Endothelial cell of umbilical vein (primary cell): ENCODE data around the gene SLC44A3. TPM values are rescaled to one million over a fixed set of nuclear protein-coding genes. Genes with fewer than 3 reads are reported as not detected.

Experiments
- BruUV-seq: library from RNA; stranded (reverse); fragments of 400-500 nt; replicated peaks from 2 replicates; lab custom pipeline; 2021; lab: Mats Ljungman, UMichigan
- CTCF ChIA-PET: fragments of 300-600, 350-600 bp; sonication (Branson Sonifier 250); formaldehyde crosslinking; loops from one replicate; lab custom pipeline; 2021; ENCODE audit warnings: antibody characterized with exemption, inconsistent platforms; lab: Charles Lee
- POLR2A ChIA-PET: fragments of 300-600, 350-600 bp; sonication (Branson Sonifier 250); formaldehyde crosslinking; loops from one replicate; lab custom pipeline; 2021; ENCODE audit warnings: antibody characterized with exemption, inconsistent platforms; lab: Charles Lee
- DNase-seq: peaks from one replicate; pipeline ENCODE4 v3.0.0-alpha.2; 2011; ENCODE audit warnings: low read depth, low spot score
- FAIRE-seq: peaks from 2 replicates; lab custom pipeline; 2011; peaks lifted over from hg19 to GRCh38; lab: Jason Lieb, UNC
- H2AFZ ChIP-seq: 2 replicates; pipeline ENCODE4 v1.6.0; 2012; ENCODE audit warnings: low read depth, low read length, control low read depth, inconsistent platforms
- H3K27ac ChIP-seq: 2 replicates; pipeline ENCODE4 v1.5.1; 2011; ENCODE audit warnings: low read depth, mild to moderate bottlenecking, control low read depth, low read length, moderate library complexity; ENCODE audit not compliant: insufficient read depth
- H3K27me3 ChIP-seq, 2 experiments: 2 replicates each; pipeline versions ENCODE4 v1.6.0 to v1.6.1; 2011; ENCODE audit warnings: low read length in 2 of 2, mixed read lengths in 1 of 2; ENCODE audit not compliant: control insufficient read depth in 2 of 2, insufficient read depth in 2 of 2
- H3K36me3 ChIP-seq, 2 experiments: 2 replicates in 1 of 2; 3 replicates in 1 of 2; pipeline ENCODE4 v1.5.1; 2011; ENCODE audit warnings: low read length in 2 of 2, mild to moderate bottlenecking in 1 of 2, moderate library complexity in 1 of 2; ENCODE audit not compliant: control insufficient read depth in 2 of 2, insufficient read depth in 2 of 2; ENCODE audit errors: extremely low read depth in 1 of 2
- H3K4me1 ChIP-seq: 3 replicates; pipeline ENCODE4 v1.5.1; 2011; ENCODE audit warnings: mild to moderate bottlenecking, low read length; ENCODE audit not compliant: control insufficient read depth, insufficient read depth; ENCODE audit errors: extremely low read depth
- H3K4me2 ChIP-seq: 2 replicates; pipeline ENCODE4 v1.6.1; 2011; ENCODE audit warnings: low read length, control low read depth, mixed read lengths; ENCODE audit not compliant: insufficient read depth
- H3K4me3 ChIP-seq, 3 experiments: fragments of 200-600 bp in 1 of 3; sonication (generic), shearing (Covaris generic) in 1 of 3; replicated peaks in 1 of 3; 2 replicates each; pipeline ENCODE4 v1.5.1; 2011 to 2016; ENCODE audit warnings: control low read depth in 3 of 3, low read length in 3 of 3, mild to moderate bottlenecking in 2 of 3, inconsistent platforms in 1 of 3, low read depth in 1 of 3, moderate library complexity in 1 of 3; ENCODE audit not compliant: insufficient read depth in 1 of 3
- H3K79me2 ChIP-seq: 2 replicates; pipeline ENCODE4 v1.6.0; 2012; ENCODE audit warnings: low read length, inconsistent platforms; ENCODE audit not compliant: control insufficient read depth, insufficient read depth
- H3K9ac ChIP-seq: replicated peaks from 2 replicates; pipeline ENCODE3; 2011; ENCODE audit warnings: low read length, control low read depth; ENCODE audit not compliant: insufficient read depth; ENCODE audit errors: extremely low read depth
- H3K9me1 ChIP-seq: replicated peaks from 3 replicates; pipeline ENCODE4 v1.6.0; 2011; ENCODE audit warnings: mild to moderate bottlenecking, low read length; ENCODE audit not compliant: control insufficient read depth, insufficient read depth; ENCODE audit errors: extremely low read depth
- H3K9me3 ChIP-seq: replicated peaks from 2 replicates; pipeline ENCODE4 v1.5.1; 2012; ENCODE audit warnings: low read length, inconsistent platforms; ENCODE audit not compliant: control insufficient read depth, insufficient read depth
- H4K20me1 ChIP-seq: replicated peaks from 2 replicates; pipeline ENCODE3; 2011; ENCODE audit warnings: mild to moderate bottlenecking, low read length; ENCODE audit not compliant: control insufficient read depth, insufficient read depth; ENCODE audit errors: extremely low read depth
- EZH2 ChIP-seq: IDR thresholded peaks from 2 replicates; pipeline ENCODE4 v1.6.1; 2012; ENCODE audit warnings: borderline replicate concordance, low read depth, mild to moderate bottlenecking, moderate library complexity, low read length, inconsistent platforms; ENCODE audit not compliant: severe bottlenecking
- FOS ChIP-seq: IDR thresholded peaks from 2 replicates; pipeline ENCODE4 v1.6.1; 2011; ENCODE audit warnings: mild to moderate bottlenecking, low read length, moderate library complexity, borderline replicate concordance; ENCODE audit not compliant: insufficient read depth
- GATA2 ChIP-seq: IDR thresholded peaks from 2 replicates; pipeline ENCODE4 v1.7.0; 2011; ENCODE audit warnings: low read depth, mild to moderate bottlenecking, moderate library complexity, mixed read lengths, low read length; ENCODE audit not compliant: insufficient read length, insufficient read depth
- JUN ChIP-seq: IDR thresholded peaks from 2 replicates; pipeline ENCODE4 v1.6.1; 2011; ENCODE audit warnings: borderline replicate concordance, low read depth; ENCODE audit not compliant: insufficient read length, insufficient read depth
- MAX ChIP-seq: IDR thresholded peaks from 2 replicates; pipeline ENCODE4 v1.6.1; 2011; ENCODE audit not compliant: insufficient read depth, insufficient read length
- MYC ChIP-seq: IDR thresholded peaks from one replicate; pipeline ENCODE4 v1.6.1; 2011; ENCODE audit warnings: mild to moderate bottlenecking, low read depth, low read length
- POLR2A ChIP-seq: IDR thresholded peaks from 2 replicates; pipeline ENCODE4 v1.6.1; 2012; ENCODE audit warnings: low read depth, mild to moderate bottlenecking, control low read depth, low read length
- POLR2AphosphoS5 ChIP-seq: IDR thresholded peaks from 2 replicates; pipeline ENCODE4 v1.6.1; 2012; ENCODE audit warnings: low read depth, mild to moderate bottlenecking, control low read depth, low read length, moderate library complexity; ENCODE audit not compliant: insufficient read depth
- dilution Hi-C: fragments of 300-500 bp; cut with MboI; formaldehyde crosslinking; loops from one replicate; pipeline ENCODE4 v1.15.0; 2019; ENCODE audit warnings: low sequenced_read_pairs; ENCODE audit not compliant: extremely low pct_ligation_motif_present
- intact Hi-C: fragments of 100-400 bp; cut with micrococcal nuclease; formaldehyde crosslinking; loops from one replicate; pipeline ENCODE4 v1.10.0; 2022
- polyA plus RNA-seq, 4 experiments: library from polyadenylated mRNA; depleted of rRNA in 3 of 4; stranded (reverse) in 3 of 4; unstranded in 1 of 4; fragments of >200 nt; gene quantifications; 2 replicates each; pipeline versions ENCODE4 v1.2.1 to v1.2.3, GENCODE V29; 2011 to 2012; ENCODE audit warnings: missing spikeins in 1 of 4
- total RNA-seq: library from RNA; stranded (reverse); gene quantifications from 2 replicates; pipeline ENCODE4 v1.2.3, GENCODE V29; 2021
- TF ChIP-seq, protein P1 (sequence below), 2 donors: IDR thresholded peaks; 1 replicate in 1 of 2; 2 replicates in 1 of 2; pipeline ENCODE4 v1.5.1; 2011; ENCODE audit warnings: low read length in 2 of 2, mild to moderate bottlenecking in 2 of 2, moderate library complexity in 2 of 2, control low read depth in 1 of 2, inconsistent platforms in 1 of 2, low read depth in 1 of 2; ENCODE audit not compliant: insufficient read depth in 1 of 2; ENCODE audit errors: extremely low read depth in 1 of 2

Gene SLC44A3
- total and polyA plus RNA-seq, 2 donors (not counting 3 experiments of a cell fraction or from before 2014, with no cell fraction given): 0.29 to 0.42 TPM

GRCh38 chr1:94827434-94827833 is 7.3 kb downstream of the SLC44A3 start:
- ChIA-PET CTCF (interaction anchor here (1.1 to 1.6 kb wide), 3 partner anchors 27 to 216 kb away, joined by 5 to 7 read pairs (median 7); no protein-coding TSS in a partner anchor), POLR2A (no interaction called here)
- Histone ChIP-seq H3K4me1 (no peaks in the 10 kb centered on the region), H2AFZ (no peak overlapping the region), H3K27ac (no peak overlapping the region), H3K9ac (no peak overlapping the region), H3K9me3 (no peaks in the 10 kb centered on the region), H3K36me3 (no peaks in the 10 kb centered on the region), H4K20me1 (no peaks in the 10 kb centered on the region), H3K9me1 (no peaks in the 10 kb centered on the region), H3K4me3 (no peak overlapping the region), H3K4me2 (no peak overlapping the region), H3K27me3 (peaks cover 23 to 34% of the 10 kb centered on the region in 2 experiments), H3K79me2 (no peaks in the 10 kb centered on the region)
- dilution Hi-C loops: no loop called here
- BruUV-seq: no TSS peak
- FAIRE-seq (no peak), DNase-seq (no peak)
- TF ChIP-seq FOS: no peak
- TF ChIP-seq POLR2A: no peak
- TF ChIP-seq JUN: no peak
- no peak for TF ChIP-seq EZH2
- no peak for TF ChIP-seq POLR2AphosphoS5
- TF ChIP-seq MYC: no peak
- TF ChIP-seq MAX: no peak
- TF ChIP-seq, protein P1, sequence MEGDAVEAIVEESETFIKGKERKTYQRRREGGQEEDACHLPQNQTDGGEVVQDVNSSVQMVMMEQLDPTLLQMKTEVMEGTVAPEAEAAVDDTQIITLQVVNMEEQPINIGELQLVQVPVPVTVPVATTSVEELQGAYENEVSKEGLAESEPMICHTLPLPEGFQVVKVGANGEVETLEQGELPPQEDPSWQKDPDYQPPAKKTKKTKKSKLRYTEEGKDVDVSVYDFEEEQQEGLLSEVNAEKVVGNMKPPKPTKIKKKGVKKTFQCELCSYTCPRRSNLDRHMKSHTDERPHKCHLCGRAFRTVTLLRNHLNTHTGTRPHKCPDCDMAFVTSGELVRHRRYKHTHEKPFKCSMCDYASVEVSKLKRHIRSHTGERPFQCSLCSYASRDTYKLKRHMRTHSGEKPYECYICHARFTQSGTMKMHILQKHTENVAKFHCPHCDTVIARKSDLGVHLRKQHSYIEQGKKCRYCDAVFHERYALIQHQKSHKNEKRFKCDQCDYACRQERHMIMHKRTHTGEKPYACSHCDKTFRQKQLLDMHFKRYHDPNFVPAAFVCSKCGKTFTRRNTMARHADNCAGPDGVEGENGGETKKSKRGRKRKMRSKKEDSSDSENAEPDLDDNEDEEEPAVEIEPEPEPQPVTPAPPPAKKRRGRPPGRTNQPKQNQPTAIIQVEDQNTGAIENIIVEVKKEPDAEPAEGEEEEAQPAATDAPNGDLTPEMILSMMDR (IDR thresholded peaks at IDR 0.05; ENCODE audit: extremely low read depth in 1 of 2, insufficient read depth in 1 of 2, low read depth in 1 of 2, low read length in 2 of 2): no peak
- no peak for TF ChIP-seq GATA2
- intact Hi-C loops: no loop called here
